HG03139 (cell line): ENCODE measurements around the gene DSC1.

Source experiments
- ATAC-seq: cut with Tn5 transposase; IDR thresholded peaks from one replicate; pipeline ENCODE4 v1.9.1; 2021; ENCODE audit not compliant: unreplicated experiment

DSC1 gene

GRCh38 chr18:31104444-31104843 is 58.2 kb downstream of the DSC1 start:
- no peak for ATAC-seq

DNA sequence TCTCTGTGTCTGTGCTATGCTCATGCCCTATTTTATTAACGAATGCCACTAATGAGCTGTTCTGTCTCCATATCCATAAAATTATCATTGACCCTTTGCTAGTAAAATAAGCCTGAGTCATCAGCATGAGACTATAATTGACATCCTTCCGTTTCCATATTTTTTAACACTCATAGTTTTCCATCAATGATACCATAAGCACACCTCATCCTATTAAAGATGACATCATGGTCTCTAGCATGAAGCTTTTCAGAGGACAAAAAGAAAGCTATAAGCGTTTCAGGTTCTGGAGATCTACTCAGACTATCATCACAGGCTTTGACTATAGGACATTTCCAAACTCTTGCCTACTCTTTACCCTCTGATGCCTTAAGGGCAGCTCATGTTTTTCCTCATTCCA is 59.2 kb downstream of the DSC1 start:
- no peak for ATAC-seq

DNA sequence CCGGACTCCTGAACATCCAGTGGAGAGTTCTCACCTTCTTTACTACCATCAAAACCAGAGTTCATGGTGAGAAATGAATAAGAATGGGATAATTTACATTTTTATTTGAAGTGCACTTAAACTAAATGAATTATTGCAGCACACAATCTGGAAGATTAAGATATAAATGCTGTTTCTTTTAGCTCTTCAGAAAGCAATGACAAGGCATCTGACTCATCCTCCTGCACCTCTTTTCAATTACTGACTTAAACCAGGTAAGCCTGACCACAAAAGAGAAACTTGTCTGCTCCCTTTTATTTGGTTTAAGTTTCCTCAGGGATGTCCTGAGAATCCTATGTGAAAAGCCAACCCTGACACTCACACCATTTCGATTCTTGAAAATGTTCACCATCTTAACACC is 59.7 kb downstream of the DSC1 start:
- no peak for ATAC-seq

- ATAC-seq: no peak
These were observed 60.5 kb downstream of the DSC1 start, which contains the start of gene DSC2 for GRCh38 chr18:31102025-31102684. TSS of gene DSC2 (minus strand) at chr18:31102421. CDS start at chr18:31101971, 450 bp downstream.

GRCh38 chr18:31101183-31102024 is 61.3 kb downstream of the DSC1 start:
- ATAC-seq: no peak

DNA sequence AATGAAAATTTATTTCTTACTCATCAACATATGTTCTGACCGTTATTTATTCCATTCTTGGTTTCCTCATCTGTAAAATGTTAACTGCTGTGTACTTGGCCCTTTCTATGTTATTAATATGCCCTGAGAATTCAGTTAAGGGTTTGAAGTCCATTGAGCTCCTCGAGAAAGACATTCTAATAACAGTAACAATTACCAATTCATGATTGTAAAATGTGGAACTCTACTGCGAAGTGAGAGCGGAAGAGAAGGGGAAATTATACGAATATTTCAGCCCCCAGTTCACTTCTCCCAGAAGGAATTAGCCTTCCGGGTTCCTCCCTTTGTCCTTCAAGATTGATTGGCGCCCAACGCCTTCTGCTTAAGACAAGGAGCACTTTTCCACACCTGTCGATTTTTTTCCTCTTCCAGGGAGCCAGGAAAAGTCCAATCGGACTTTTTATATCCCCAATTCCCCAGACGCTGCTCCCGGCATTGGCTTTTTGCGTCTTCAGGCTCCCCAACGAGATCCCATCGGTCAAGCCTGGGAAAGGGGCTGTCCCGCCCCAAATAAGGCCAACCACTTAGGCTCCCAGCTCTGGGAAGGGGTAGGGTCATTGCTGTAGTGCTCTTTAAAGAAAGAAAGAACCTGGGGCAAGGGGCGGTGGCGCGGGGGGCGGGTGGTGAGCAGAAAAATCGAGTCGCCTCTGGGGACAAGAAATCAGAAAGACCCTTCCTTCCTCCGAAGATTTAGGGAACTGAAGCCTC is 62.0 kb downstream of the DSC1 start:
- ATAC-seq: no peak

GRCh38 chr18:31099450-31100230 is 63.0 kb downstream of the DSC1 start:
- no peak for ATAC-seq

DNA sequence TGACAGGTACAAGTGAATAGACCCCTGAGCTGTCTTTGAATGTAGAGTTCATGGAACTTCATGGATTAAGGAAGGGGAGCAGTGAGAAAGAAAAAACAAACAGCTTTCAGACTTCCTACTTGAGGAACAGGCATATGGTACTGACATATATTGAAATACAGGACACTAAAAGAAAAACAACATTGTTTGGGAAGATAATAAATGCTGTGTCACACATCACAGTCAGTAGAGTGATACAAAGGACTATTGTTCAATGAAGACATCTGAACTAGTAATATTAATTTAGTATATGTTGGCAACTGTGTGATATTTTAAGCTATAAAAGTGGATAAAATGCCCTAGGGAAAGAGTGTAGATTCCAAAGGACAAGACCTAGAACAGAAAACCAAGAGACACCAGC is 63.8 kb downstream of the DSC1 start:
- no peak for ATAC-seq

- ATAC-seq: no peak
These were observed 65.0 kb downstream of the DSC1 start for GRCh38 chr18:31097666-31098065.

- ATAC-seq: no peak
These were observed 68.8 kb downstream of the DSC1 start for GRCh38 chr18:31093880-31094279.

DNA sequence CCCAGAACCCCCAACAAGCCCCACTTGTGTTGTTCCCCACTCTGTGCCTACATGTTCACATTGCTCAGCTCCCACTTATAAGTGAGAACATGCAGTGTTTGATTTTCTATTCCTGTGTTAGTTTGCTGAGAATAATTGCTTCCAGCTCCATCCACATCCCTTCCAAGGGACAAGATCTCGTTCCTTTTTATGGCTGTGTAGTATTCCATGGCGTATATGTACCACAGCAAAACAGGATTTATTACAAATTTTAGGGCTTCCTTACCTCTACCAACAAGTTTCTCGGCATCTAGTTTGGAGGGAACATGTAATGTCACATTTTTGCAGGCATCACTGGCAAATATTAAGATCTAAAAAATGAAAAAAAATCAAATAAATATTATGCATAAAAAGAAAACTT is 69.4 kb downstream of the DSC1 start:
- no peak for ATAC-seq

GRCh38 chr18:31091350-31091749 is 71.3 kb downstream of the DSC1 start:
- no peak for ATAC-seq

DNA sequence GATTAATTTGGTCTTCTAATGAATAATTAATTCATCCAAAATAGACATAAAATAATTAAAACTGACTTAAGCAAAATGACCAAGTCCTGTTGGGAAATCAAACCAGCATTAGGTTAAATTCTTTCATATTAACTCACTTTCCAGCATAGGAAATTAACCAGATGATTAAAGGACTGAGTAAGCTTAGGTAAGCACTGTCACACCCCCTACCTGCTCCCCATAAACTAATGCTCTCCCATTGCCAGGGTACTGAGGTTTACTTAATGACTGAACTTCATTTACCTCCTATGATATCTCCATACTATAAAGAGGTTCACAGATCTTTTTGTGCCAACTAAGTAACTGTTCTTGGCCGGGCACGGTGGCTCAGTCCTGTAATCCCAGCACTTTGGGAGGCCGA is 74.1 kb downstream of the DSC1 start:
- ATAC-seq: no peak

DNA sequence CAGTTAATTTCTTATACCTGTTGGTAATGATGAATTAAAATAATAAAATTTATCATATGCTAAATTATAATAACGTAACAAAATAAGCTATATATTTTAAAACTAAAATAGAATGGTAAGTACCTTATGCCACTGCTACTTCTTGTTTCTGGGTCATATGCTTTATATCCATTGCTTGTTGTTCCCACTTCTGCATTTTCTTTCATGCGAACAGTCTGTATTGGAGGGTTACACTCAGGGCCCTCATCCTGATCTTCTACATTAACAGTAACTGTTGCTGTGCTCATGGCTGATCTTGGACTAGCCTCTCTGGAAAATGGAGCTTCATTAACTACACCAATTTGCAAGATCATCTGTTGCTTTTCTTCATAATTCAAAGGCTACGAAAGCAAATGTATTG is 82.7 kb downstream of the DSC1 start:
- no peak for ATAC-seq
